B cell (primary cell): Measurements from ENCODE around the gene SAMD4B. TPM values are rescaled to one million over a fixed set of nuclear protein-coding genes. Genes with fewer than 3 reads are reported as not detected.
"Not testable (repeated sequence)": the region's sequence is repeated elsewhere in the genome, so short reads cannot be mapped to it uniquely, and the experiment has no call there.

ENCODE experiments used
- ATAC-seq: fragments of 200-7000 bp; cut with Tn5 transposase; one replicate; pipeline ENCODE4 v1.10.0; 2021; ENCODE audit warnings: low read depth, mild to moderate bottlenecking, moderate number of reproducible peaks, moderate library complexity
- CTCF ChIA-PET: fragments of 350-600 bp; sonication (Branson Sonifier 250); formaldehyde crosslinking; loops from one replicate; lab custom pipeline; 2021; ENCODE audit warnings: antibody characterized with exemption, inconsistent platforms; lab: Charles Lee
- POLR2A ChIA-PET: fragments of 350-600 bp; sonication (Branson Sonifier 250); formaldehyde crosslinking; loops from one replicate; lab custom pipeline; 2021; ENCODE audit warnings: antibody characterized with exemption; lab: Charles Lee
- DNase-seq: peaks from one replicate; pipeline ENCODE4 v3.0.0; 2013
- H2AFZ ChIP-seq: 2 replicates; pipeline ENCODE4 v1.6.1; 2012; ENCODE audit warnings: mild to moderate bottlenecking, low read depth, low read length; ENCODE audit not compliant: insufficient read depth, poor library complexity, severe bottlenecking
- H3K27ac ChIP-seq, 2 donors: 1 replicate in 1 of 2; 2 replicates in 1 of 2; pipeline ENCODE4 v1.5.1; 2012 to 2013; ENCODE audit warnings: low read length in 2 of 2, mild to moderate bottlenecking in 2 of 2, moderate library complexity in 1 of 2
- H3K27me3 ChIP-seq, 4 experiments: fragments of 200-600 bp in 1 of 4; sonication (generic) in 1 of 4; replicated peaks in 1 of 4; 1 replicate in 2 of 4; 2 replicates in 2 of 4; pipeline versions ENCODE4 v1.6.1 to v1.7.0; 2013 to 2016; ENCODE audit warnings: low read length in 3 of 4, mild to moderate bottlenecking in 2 of 4, mixed read lengths in 1 of 4, moderate library complexity in 1 of 4; ENCODE audit not compliant: insufficient read depth in 4 of 4, control insufficient read depth in 3 of 4; ENCODE audit errors: control extremely low read depth in 1 of 4
- H3K36me3 ChIP-seq, 2 experiments: replicated peaks in 1 of 2; 1 replicate in 1 of 2; 2 replicates in 1 of 2; pipeline versions ENCODE4 v1.6.1 to v1.7.1; 2013; ENCODE audit warnings: low read length in 1 of 2; ENCODE audit not compliant: insufficient read depth in 2 of 2, control insufficient read depth in 1 of 2; ENCODE audit errors: control extremely low read depth in 1 of 2, extremely low read depth in 1 of 2
- H3K4me1 ChIP-seq, 2 donors: fragments of 200-600 bp in 1 of 2; sonication (generic) in 1 of 2; 1 replicate in 1 of 2; 2 replicates in 1 of 2; pipeline versions ENCODE4 v1.5.1 to v1.6.1; 2013 to 2017; ENCODE audit warnings: low read length in 2 of 2; ENCODE audit not compliant: control insufficient read depth in 2 of 2, insufficient read depth in 2 of 2
- H3K4me2 ChIP-seq: replicated peaks from 2 replicates; pipeline ENCODE3; 2012; ENCODE audit warnings: mild to moderate bottlenecking, low read depth, low read length; ENCODE audit not compliant: poor library complexity, severe bottlenecking
- H3K4me3 ChIP-seq, 5 experiments: fragments of 200-600 bp in 1 of 5; sonication (generic) in 1 of 5; 1 replicate in 3 of 5; 2 replicates in 2 of 5; pipeline versions ENCODE4 v1.5.1 to v1.7.0; 2011 to 2016; ENCODE audit warnings: low read length in 4 of 5, mild to moderate bottlenecking in 4 of 5, low read depth in 2 of 5, control low read depth in 1 of 5, moderate library complexity in 1 of 5; ENCODE audit not compliant: insufficient read depth in 1 of 5; ENCODE audit errors: control extremely low read depth in 1 of 5, extremely low read depth in 1 of 5
- H3K79me2 ChIP-seq: fragments of 200-600 bp; sonication (generic); one replicate; pipeline ENCODE4 v1.6.0; 2016; ENCODE audit warnings: low read length; ENCODE audit not compliant: control insufficient read depth, insufficient read depth
- H3K9ac ChIP-seq: fragments of 200-600 bp; sonication (generic); 2 replicates; pipeline ENCODE4 v1.6.1; 2017; ENCODE audit warnings: mild to moderate bottlenecking, low read length, moderate library complexity
- H3K9me3 ChIP-seq, 3 donors: one replicate each; pipeline versions ENCODE4 v1.6.1 to v1.7.1; 2013; ENCODE audit warnings: low read length in 2 of 3; ENCODE audit not compliant: control insufficient read depth in 2 of 3, insufficient read depth in 1 of 3; ENCODE audit errors: control extremely low read depth in 1 of 3
- H4K20me1 ChIP-seq: 2 replicates; pipeline ENCODE4 v1.6.0; 2012; ENCODE audit warnings: mild to moderate bottlenecking, low read length; ENCODE audit not compliant: insufficient read depth, control insufficient read depth, poor library complexity, severe bottlenecking
- H3K27ac Mint-ChIP-seq: one replicate; pipeline ENCODE4 v1.8.0; 2021; ENCODE audit warnings: mixed read lengths
- H3K27me3 Mint-ChIP-seq: one replicate; pipeline ENCODE4 v1.8.0; 2021; ENCODE audit warnings: mixed read lengths
- H3K4me1 Mint-ChIP-seq: one replicate; pipeline ENCODE4 v1.8.0; 2021; ENCODE audit warnings: mixed read lengths
- H3K4me3 Mint-ChIP-seq: one replicate; pipeline ENCODE4 v1.8.0; 2021; ENCODE audit warnings: mixed read lengths
- H3K9me3 Mint-ChIP-seq: one replicate; pipeline ENCODE4 v1.8.0; 2022; ENCODE audit warnings: mixed read lengths; ENCODE audit not compliant: insufficient read depth
- CTCF ChIP-seq: fragments of 200-600 bp; IDR thresholded peaks from one replicate; pipeline ENCODE4 v1.8.0; 2022; ENCODE audit warnings: antibody characterized with exemption, mild to moderate bottlenecking
- EZH2 ChIP-seq: IDR thresholded peaks from 2 replicates; pipeline ENCODE4 v1.6.1; 2012; ENCODE audit warnings: borderline replicate concordance, low read depth, mild to moderate bottlenecking, moderate library complexity, low read length; ENCODE audit not compliant: insufficient read depth, poor library complexity, severe bottlenecking
- WGBS: methylation state at CpG from one replicate; pipeline ENCODE4 v1.1.5; 2013; ENCODE audit warnings: missing lambda C conversion rate; ENCODE audit not compliant: insufficient coverage; 5-methylcytosine and 5-hydroxymethylcytosine counted together
- intact Hi-C: fragments of 100-400 bp; cut with micrococcal nuclease; formaldehyde crosslinking; loops from one replicate; pipeline ENCODE4 v1.10.0; 2022
- polyA plus RNA-seq: library from polyadenylated mRNA; depleted of rRNA; stranded (reverse); fragments of >200 nt; gene quantifications from 2 replicates; pipeline ENCODE4 v1.2.3, GENCODE V29; 2012
- total RNA-seq, 2 donors: library from RNA; stranded (reverse); fragments of 120-200 nt in 1 of 2; gene quantifications; 1 replicate in 1 of 2; 2 replicates in 1 of 2; pipeline versions ENCODE4 v1.2.3 to v1.2.4, GENCODE V29; 2013 to 2022

The SAMD4B gene
- total and polyA plus RNA-seq, 2 donors (not counting 1 experiment from before 2014, with no cell fraction given) = 87.3 to 90.0 TPM

- ChIA-PET CTCF (no interaction called here), POLR2A (no interaction called here)
- no peak overlapping the region for H3K4me3 ChIP-seq
- Mint-ChIP-seq H3K27ac (no peak overlapping the region), H3K9me3 (no peaks in the 10 kb centered on the region), H3K4me1 (no peaks in the 10 kb centered on the region), H3K27me3 (no peaks in the 10 kb centered on the region), H3K4me3 (no peak overlapping the region)
- DNase-seq = no peak
- no peaks in the 10 kb centered on the region for H3K9me3 ChIP-seq
- ATAC-seq = no peak
- H3K9ac ChIP-seq = no peak overlapping the region
- intact Hi-C loops = no loop called here
- H3K27ac ChIP-seq = no peak overlapping the region
- no peak overlapping the region for H3K4me2 ChIP-seq
- H3K79me2 ChIP-seq = peaks cover 4% of the 10 kb centered on the region
- H2AFZ ChIP-seq = no peak overlapping the region
- peaks cover 4 to 76% of the 10 kb centered on the region in 2 experiments for H3K36me3 ChIP-seq
- H4K20me1 ChIP-seq = no peaks in the 10 kb centered on the region
- TF ChIP-seq EZH2 = no peak
- TF ChIP-seq CTCF = no peak
- H3K4me1 ChIP-seq = no peaks in the 10 kb centered on the region
- no peaks in the 10 kb centered on the region for H3K27me3 ChIP-seq
Observed at GRCh38 chr19:39375929-39376328, 33.7 kb downstream of the SAMD4B start.

DNA sequence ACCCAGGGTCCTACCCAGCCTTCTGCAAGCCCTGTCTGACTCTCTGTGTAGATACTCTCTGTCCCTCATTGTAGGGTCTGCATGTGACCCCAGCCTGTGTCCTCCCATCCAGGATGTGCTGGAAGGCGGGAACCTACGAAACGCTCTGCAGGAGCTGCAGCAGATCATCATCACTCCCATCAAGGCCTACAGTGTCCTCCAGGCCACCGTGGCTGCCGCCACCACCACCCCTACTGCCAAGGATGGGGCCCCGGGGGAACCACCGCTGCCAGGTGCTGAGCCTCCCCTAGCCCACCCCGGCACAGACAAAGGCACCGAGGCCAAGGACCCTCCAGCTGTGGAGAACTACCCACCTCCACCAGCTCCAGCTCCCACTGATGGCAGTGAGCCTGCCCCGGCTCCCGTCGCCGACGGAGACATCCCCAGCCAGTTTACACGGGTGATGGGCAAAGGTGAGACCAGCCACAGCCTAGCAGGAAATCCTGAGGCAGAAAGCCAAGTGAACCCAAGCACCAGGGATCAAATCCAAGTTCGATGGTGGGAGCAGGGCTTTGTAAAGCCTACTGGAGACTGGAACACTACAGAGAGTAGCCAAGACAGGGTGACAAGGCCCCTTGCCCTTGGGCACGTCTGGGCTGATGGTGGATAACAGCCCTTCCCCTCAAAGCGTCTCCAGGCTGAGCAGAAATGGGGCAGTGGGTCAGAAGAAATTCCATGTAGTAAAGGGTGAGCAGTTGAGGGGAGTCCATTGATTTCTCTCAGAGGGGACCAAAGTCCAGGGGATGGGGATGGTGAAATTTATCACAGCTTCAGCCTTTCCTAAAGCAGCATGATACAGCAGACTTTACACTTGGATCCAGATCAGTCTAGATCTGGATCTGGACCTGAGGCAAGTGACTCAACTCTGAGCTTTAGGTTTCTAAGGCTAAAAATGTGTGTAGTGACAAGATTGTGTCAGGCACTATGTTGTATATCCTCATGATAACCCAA is 35.4 kb downstream of the SAMD4B start:
- Histone ChIP-seq H4K20me1 (no peaks in the 10 kb centered on the region), H2AFZ (no peak overlapping the region), H3K4me2 (no peak overlapping the region), H3K4me3 (no peak overlapping the region), H3K79me2 (no peaks in the 10 kb centered on the region), H3K27me3 (no peaks in the 10 kb centered on the region), H3K9ac (no peak overlapping the region), H3K9me3 (no peaks in the 10 kb centered on the region), H3K36me3 (peaks cover 4 to 85% of the 10 kb centered on the region in 2 experiments), H3K27ac (no peak overlapping the region), H3K4me1 (no peaks in the 10 kb centered on the region)
- H3K27ac Mint-ChIP-seq = peak overlapping the region; percentile 1
- ChIA-PET CTCF (interaction anchor here (1.1 kb wide), 1 partner anchor 13 kb away, joined by 3 read pairs; the partner anchor contains the start of genes MED29 and PAF1), POLR2A (no interaction called here)
- DNase-seq (no peak), ATAC-seq (no peak)
- no peaks in the 10 kb centered on the region for H3K27me3 Mint-ChIP-seq
- no peak overlapping the region for H3K4me3 Mint-ChIP-seq
- TF ChIP-seq EZH2 (no peak), CTCF (no peak)
- WGBS = 96% methylated on average over 15 of the region's 18 CpGs
- H3K4me1 Mint-ChIP-seq = no peaks in the 10 kb centered on the region
- H3K9me3 Mint-ChIP-seq = no peaks in the 10 kb centered on the region
- intact Hi-C loops = no loop called here

GRCh38 chr19:39379366-39379765 is 37.1 kb downstream of the SAMD4B start:
- H3K27me3 Mint-ChIP-seq, intact Hi-C loops, H4K20me1 ChIP-seq, H3K27ac Mint-ChIP-seq, H3K27ac ChIP-seq, H3K4me3 ChIP-seq, H3K4me2 ChIP-seq, H3K27me3 ChIP-seq, H3K9me3 Mint-ChIP-seq, H3K4me1 Mint-ChIP-seq, H3K4me3 Mint-ChIP-seq, DNase-seq, H3K79me2 ChIP-seq, H3K9me3 ChIP-seq, H3K9ac ChIP-seq, ATAC-seq, H3K4me1 ChIP-seq, H2AFZ ChIP-seq, POLR2A ChIA-PET: not testable (repeated sequence)
- WGBS = no CpG with 5 or more reads among the region's 4 CpGs
- H3K36me3 ChIP-seq = peaks cover 4 to 89% of the 10 kb centered on the region in 2 experiments
- CTCF ChIA-PET = interaction anchor here (0.7 kb wide), 1 partner anchor 19 kb away, joined by 3 read pairs; no protein-coding TSS in a partner anchor
